Adipose tissue (tissue), 3 donors: ENCODE results near the gene STPG2. TPM values are rescaled to one million over a fixed set of nuclear protein-coding genes. Genes with fewer than 3 reads are reported as not detected.

ENCODE experiments used
- H3K27ac ChIP-seq: one replicate; pipeline ENCODE4 v1.5.1; 2013; ENCODE audit warnings: low read depth, low read length
- WGBS, 3 donors: extraction: QIAGEN DNeasy Blood & Tissue Kit; methylation state at CpG; one replicate each; pipeline ENCODE4 v1.1.7; 2013; 5-methylcytosine and 5-hydroxymethylcytosine counted together
- polyA plus RNA-seq, 3 donors: library from polyadenylated mRNA; stranded (reverse); fragments of 200-250 nt; gene quantifications; one replicate each; pipeline ENCODE4 v1.2.3, GENCODE V29; 2013
- donor health status: healthy with polysubstance abuse.
- donor health status: Bipolar disorder and iron deficiency.
- donor health status: healthy.

Gene STPG2
- polyA plus RNA-seq = under 1 TPM in 2 of 3 donors, not detected in 1; 0.04 to 0.14 TPM

- WGBS, 3 donors = 4 to 9% (median 6%) methylated on average over 44 of the region's 44 CpGs
- no peak within 1 kb of the TSS for H3K27ac ChIP-seq
Observed at GRCh38 chr4:98143001-98143899, at the start of gene STPG2. STPG2 (minus strand) TSS chr4:98143476.

DNA sequence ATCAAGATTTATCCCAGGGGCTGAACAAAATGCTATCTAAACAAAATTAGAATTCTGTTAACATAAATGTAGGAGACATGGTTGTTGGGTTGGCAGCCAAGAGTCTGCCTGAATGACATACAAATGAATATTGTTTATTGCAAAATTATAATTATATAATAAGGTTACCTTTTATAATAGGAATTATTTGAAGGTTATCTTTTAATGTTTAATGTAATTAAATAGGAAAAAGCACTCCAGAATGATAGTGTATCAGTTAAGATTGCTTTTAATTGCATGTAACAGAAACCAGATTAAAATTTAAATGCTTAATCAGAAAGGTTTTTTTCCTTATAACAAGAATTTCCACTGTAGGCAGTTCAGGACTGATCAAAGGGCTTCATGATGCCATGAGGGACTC is 42.0 kb upstream of the STPG2 start:
- H3K27ac ChIP-seq = no peak overlapping the region

DNA sequence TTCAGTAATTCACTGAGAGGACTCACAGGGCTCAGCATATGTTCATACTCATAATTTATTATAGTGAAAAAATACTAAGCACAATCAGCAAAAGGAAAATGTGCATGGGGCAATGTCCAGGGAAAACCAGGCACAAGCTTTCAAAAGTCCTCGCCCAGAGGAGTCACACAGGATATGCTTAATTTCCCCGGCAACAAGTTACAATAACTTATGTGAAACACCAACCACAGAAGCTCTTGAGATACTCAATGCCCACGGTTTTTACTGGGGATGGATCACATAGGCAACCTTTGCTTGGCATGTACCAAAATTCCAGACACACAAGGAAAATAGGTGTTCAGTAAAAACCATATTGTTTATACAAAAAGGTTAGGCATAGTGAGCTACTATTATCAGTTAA is 38.5 kb upstream of the STPG2 start:
- WGBS, 3 donors = 65 to 77% (median 66%) methylated on average over 3 of the region's 3 CpGs
- H3K27ac ChIP-seq = no peak overlapping the region

- H3K27ac ChIP-seq = no peak overlapping the region
Observed at GRCh38 chr4:98179951-98180350, 36.7 kb upstream of the STPG2 start.

DNA sequence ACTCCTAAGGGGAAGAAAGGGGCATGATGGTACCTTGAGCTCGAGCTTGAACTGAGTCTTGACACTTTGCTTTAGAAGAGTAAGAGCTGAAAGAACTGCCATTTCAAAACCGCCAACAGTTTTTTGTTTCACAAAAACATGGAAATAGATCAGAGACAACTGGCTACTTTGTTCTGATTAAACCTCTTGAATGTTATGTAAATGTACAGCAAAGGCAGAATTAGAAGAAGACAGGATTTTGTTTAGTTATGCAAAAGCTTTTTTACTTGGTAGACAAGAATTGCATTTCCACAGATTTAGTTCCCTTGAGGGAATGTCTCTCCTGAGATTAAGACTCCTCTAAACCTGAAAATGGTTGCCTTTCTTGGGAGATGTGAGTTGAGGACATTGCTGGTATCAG is 33.3 kb upstream of the STPG2 start:
- 80 to 88% (median 86%) methylated on average over 2 of the region's 2 CpGs for WGBS, 3 donors
- H3K27ac ChIP-seq = no peak overlapping the region

DNA sequence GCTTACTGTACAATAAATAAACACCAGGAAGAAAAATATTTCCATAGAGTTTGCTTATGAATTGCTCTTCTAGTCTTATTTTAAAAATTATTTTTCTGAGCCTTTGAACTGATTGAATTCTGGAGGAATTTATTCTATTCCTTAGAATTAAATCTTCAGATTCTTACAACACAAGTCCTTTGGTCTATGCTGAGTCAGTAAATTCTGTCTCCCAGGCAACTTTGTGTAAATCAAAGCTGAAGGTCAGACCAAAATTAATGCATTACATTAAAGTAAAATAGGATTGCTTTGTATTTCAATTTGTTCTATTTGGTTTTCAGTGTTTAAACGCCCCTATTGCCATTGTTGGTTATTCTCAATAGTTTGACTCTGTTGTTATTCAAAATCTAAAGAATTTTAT is 26.8 kb upstream of the STPG2 start:
- WGBS, 3 donors = 35 to 70% (median 60%) methylated on average over 1 of the region's 1 CpG
- no peak overlapping the region for H3K27ac ChIP-seq

- H3K27ac ChIP-seq = no peak overlapping the region
- WGBS, 3 donors = 89 to 99% (median 92%) methylated on average over 2 of the region's 2 CpGs
Observed at GRCh38 chr4:98166731-98167041, 23.4 kb upstream of the STPG2 start.

- WGBS, 3 donors = 73 to 85% (median 85%) methylated on average over 7 of the region's 7 CpGs
- no peak overlapping the region for H3K27ac ChIP-seq
Observed at GRCh38 chr4:98166025-98166730, 22.9 kb upstream of the STPG2 start.

DNA sequence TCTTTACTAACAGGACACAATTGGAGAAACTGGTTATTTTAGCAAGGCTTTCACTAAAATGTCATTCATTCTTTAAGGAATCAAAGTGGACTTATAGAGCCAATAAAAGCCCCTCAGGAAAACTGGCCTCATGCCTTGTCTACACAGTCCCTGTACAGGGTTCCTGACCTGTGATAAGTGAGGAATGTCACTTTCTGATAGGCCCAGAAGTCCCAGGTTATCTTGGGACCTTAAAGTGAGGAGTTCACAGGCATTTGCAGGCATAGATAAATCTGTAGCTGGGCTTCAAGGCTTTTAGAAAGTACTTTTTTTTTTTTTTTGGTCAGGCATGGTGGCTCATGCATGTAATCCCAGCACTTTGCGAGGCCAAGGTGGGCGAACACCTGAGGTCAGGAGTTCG is 19.4 kb upstream of the STPG2 start:
- 90 to 98% (median 93%) methylated on average over 3 of the region's 3 CpGs for WGBS, 3 donors
- H3K27ac ChIP-seq = no peak overlapping the region

DNA sequence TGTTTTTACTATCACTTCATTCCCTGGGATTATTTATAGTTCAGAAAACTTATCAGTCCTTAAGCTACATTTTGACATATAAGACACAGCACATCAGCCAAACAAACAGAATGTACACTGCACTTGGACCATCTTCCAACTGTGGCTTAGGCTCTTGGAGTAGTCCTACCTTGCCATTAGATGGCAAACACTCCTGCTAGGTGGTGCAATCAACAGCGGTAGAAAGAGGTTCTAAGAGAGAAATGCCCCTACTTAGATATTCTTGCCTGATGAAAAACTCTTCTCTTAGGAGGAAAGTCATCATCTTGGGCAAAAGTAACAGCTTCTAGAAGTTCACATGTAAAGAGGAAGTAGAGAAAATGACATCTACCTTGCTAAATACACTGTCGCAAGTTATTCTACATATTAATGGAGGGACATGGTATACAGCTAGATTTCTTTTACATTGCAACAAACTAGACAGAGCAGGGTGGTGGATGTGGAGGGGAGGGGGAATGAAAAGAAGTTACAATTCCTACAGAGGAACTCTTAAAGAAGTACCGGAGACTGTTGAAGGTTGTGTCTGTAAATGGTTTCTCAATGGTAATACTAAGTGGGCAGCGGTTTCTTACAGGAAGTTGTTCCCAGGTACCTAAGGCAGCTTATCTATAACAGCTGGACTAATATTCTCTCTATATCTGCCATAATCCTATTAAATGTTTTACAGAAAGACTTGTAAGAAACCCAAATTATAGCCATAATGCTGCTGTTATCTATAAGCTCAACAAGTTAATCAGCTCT is 8.1 kb upstream of the STPG2 start:
- H3K27ac ChIP-seq = no peak overlapping the region
- 50 to 72% (median 62%) methylated on average over 4 of the region's 4 CpGs for WGBS, 3 donors

- no peak overlapping the region for H3K27ac ChIP-seq
Observed at GRCh38 chr4:98150092-98150761, 7.0 kb upstream of the STPG2 start.

DNA sequence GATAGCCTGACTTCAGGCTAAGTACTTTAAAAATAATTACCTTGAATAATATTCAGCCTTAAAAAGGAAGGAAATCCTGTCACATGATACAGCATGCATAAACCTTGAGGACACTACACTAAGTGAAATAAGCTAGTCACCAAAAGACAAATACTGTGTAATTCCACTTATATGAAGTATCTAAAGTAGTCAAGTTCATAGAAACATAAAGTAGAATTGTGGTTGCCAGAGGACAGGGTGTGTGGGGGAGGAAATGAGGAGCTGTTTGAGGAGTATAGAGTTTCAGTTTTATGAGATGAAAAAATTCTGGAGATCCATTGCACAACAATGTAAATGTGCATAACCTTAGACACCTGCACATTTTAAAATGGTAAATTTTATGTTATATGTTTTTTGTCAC is 5.6 kb upstream of the STPG2 start:
- H3K27ac ChIP-seq = no peak overlapping the region

GRCh38 chr4:98126141-98126540 is 17.1 kb downstream of the STPG2 start:
- WGBS, 3 donors = 64 to 94% (median 79%) methylated on average over 3 of the region's 3 CpGs

DNA sequence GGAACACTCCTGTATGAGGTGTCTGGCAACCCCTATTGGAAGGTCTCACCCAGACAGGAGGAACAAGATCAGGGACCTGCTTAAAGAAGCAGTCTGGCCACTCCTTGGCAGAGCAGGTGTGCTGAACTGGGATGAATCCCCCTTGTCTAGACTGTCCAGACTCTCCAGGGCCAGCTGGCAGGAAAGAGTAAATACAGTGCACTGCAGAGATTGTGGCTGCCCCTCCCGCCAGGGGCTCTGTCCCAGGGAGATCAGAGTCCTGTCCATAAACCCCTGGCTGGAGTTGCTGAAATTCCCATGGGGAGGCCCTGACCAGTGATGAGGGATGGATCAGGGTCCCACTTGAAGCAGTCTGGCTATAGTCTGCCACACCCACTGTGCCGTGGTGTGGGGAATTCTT is 17.7 kb downstream of the STPG2 start:
- H3K27ac ChIP-seq = no peak overlapping the region
- WGBS, 3 donors = 40 to 90% (median 66%) methylated on average over 2 of the region's 2 CpGs

More at GRCh38 chr4:98126141-98126540, 17.1 kb downstream of the STPG2 start:
- H3K27ac ChIP-seq = no peak overlapping the region

DNA sequence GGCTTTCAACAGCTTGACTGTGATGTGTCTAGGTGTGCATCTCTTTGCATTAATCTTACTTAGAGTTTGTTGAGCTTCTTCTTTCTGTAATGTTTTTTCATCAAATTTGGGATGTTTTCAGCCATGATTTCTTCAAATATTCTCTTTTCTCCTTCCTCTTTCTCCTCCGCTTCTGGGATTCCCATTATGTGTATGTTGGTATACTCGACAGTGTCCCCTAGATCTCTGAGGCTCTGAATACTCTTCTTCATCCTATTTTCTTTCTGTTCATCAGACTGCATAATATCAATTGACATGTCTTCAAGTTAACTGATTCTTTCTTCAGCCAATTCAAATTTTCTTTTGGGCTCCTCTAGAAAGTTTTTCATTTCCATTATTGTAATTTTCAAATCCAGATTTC is 25.9 kb downstream of the STPG2 start:
- WGBS, 3 donors = 88 to 95% (median 92%) methylated on average over 2 of the region's 2 CpGs
- H3K27ac ChIP-seq = no peak overlapping the region

DNA sequence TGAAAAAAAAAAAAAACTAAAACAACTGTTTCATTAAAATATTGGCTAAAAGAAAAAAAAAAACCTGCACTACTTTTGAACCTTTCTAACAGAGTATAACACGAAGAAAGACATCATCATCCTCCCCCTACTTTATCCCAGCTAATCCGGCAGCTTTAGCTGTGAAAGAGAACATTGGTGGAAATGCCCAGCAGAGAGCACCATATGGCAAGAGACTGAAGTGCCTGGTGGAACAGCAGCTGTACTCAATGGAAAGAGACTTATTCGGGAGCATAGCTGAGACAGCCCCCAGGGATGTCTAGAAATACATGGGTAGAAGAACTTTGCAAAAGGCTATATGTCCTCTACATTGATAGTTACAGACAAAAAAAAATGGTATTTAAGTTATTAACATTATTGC is 30.3 kb downstream of the STPG2 start:
- no peak overlapping the region for H3K27ac ChIP-seq
- WGBS, 3 donors = 21 to 30% (median 29%) methylated on average over 3 of the region's 3 CpGs

DNA sequence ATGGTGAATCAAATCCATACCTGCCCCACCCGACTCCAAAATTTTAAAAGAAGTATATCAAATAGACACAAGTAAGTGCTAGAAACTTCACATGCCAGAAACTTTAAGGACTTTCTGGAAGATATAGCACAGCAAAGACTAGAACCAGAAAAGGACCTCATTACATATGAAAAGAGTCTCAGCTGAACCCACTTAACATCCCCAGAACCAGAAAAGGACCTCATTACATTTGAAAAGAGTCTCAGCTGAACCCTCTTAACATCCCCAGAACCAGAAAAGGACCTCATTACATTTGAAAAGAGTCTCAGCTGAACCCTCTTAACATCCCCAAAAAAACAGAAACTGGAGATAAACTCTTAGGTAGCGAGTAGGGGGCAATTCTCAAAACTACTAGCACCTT is 32.3 kb downstream of the STPG2 start:
- H3K27ac ChIP-seq = no peak overlapping the region
- 86 to 93% (median 92%) methylated on average over 2 of the region's 2 CpGs for WGBS, 3 donors

- WGBS, 3 donors = 62 to 89% (median 74%) methylated on average over 5 of the region's 5 CpGs
- H3K27ac ChIP-seq = no peak overlapping the region
Observed at GRCh38 chr4:98110214-98110613, 33.1 kb downstream of the STPG2 start.

DNA sequence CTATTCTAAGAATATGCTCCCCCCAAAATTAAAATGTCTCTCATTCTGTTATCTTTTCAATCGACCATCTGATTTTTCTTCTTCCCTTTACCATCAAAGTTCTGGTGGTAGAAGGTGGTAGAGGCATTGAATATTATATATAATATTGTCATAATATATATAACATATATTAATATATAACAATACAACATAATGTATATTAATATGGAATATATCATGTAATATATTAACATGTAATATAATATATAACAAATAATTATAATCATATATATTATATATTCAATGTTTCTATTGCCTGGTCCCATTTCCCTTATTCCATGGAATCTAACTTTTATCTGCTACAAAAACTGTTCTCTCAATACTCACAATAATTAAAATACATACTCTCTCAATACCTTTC is 40.6 kb downstream of the STPG2 start:
- 63 to 93% (median 75%) methylated on average over 1 of the region's 1 CpG for WGBS, 3 donors
- H3K27ac ChIP-seq = no peak overlapping the region
